Measurements from ENCODE around the gene EHMT1.

The EHMT1 gene

GRCh38 chr9:137836151-137836830 lies 217.5 kb downstream of the EHMT1 start:
- no peak for DNase-seq

GRCh38 chr9:137836831-137837241 lies 218.0 kb downstream of the EHMT1 start:
- peak; percentile 17 for DNase-seq

- no peak for DNase-seq
These were observed 218.8 kb downstream of the EHMT1 start for GRCh38 chr9:137837345-137838278.

GRCh38 chr9:137838576-137838975 lies 219.8 kb downstream of the EHMT1 start:
- no peak for DNase-seq

- no peak for DNase-seq
These were observed 224.6 kb downstream of the EHMT1 start for GRCh38 chr9:137843355-137843754.

- DNase-seq = no peak
These were observed 232.9 kb downstream of the EHMT1 start for GRCh38 chr9:137851516-137852267.

GRCh38 chr9:137853392-137853995 lies 234.7 kb downstream of the EHMT1 start:
- DNase-seq = no peak

GRCh38 chr9:137860361-137860760 lies 241.6 kb downstream of the EHMT1 start:
- DNase-seq = no peak

GRCh38 chr9:137865581-137866145 lies 246.9 kb downstream of the EHMT1 start:
- DNase-seq = no peak

GRCh38 chr9:137866226-137867141 lies 247.7 kb downstream of the EHMT1 start:
- no peak for DNase-seq

GRCh38 chr9:137870432-137870831 lies 251.6 kb downstream of the EHMT1 start:
- no peak for DNase-seq

- no peak for DNase-seq
These were observed 253.5 kb downstream of the EHMT1 start for GRCh38 chr9:137872296-137872695.

- no peak for DNase-seq
These were observed 254.6 kb downstream of the EHMT1 start for GRCh38 chr9:137873408-137873807.

GRCh38 chr9:137873858-137874362 lies 255.1 kb downstream of the EHMT1 start:
- DNase-seq = no peak

GRCh38 chr9:137875354-137875753 lies 256.5 kb downstream of the EHMT1 start:
- no peak for DNase-seq

GRCh38 chr9:137875846-137876245 lies 257.0 kb downstream of the EHMT1 start:
- DNase-seq = no peak

- no peak for DNase-seq
These were observed 257.5 kb downstream of the EHMT1 start for GRCh38 chr9:137876269-137876668.

- no peak for DNase-seq
These were observed 258.1 kb downstream of the EHMT1 start for GRCh38 chr9:137876781-137877386.

- peak; percentile 81 for DNase-seq
These were observed 258.8 kb downstream of the EHMT1 start, which contains the start of gene CACNA1B for GRCh38 chr9:137877506-137878122. CACNA1B (plus strand) TSS chr9:137877782; CDS start chr9:137877934, 152 bp downstream.
